A549 (cell line): ENCODE data around the gene PRKG1. TPM values are rescaled to one million over a fixed set of nuclear protein-coding genes. Genes with fewer than 3 reads are reported as not detected.

ENCODE experiments used
- ATAC-seq, 2 experiments: fragments of 200-7000 bp in 1 of 2; fragments of >200 bp in 1 of 2; cut with Nextera tagmentation in 1 of 2; cut with Tn5 transposase in 1 of 2; 3 replicates each; pipeline versions ENCODE4 v1.8.0 to v1.9.1; 2018 to 2020; ENCODE audit warnings: mild to moderate bottlenecking in 1 of 2, moderate library complexity in 1 of 2
- CTCF ChIA-PET: fragments of 300-600 bp; sonication (Branson Sonifier 250); formaldehyde crosslinking; extraction: SDS; loops from one replicate; lab custom pipeline; 2021; ENCODE audit warnings: antibody characterized with exemption, inconsistent platforms; lab: Yijun Ruan, JAX
- POLR2A ChIA-PET: fragments of 350-600 bp; formaldehyde crosslinking; extraction: SDS; loops from one replicate; lab custom pipeline; 2021; ENCODE audit warnings: antibody characterized with exemption, inconsistent platforms; lab: Yijun Ruan, JAX
- DNase-seq, 2 experiments: peaks; one replicate each; pipeline versions ENCODE4 v3.0.0 to v3.0.0-alpha.2; 2011 to 2016; ENCODE audit warnings: low read depth in 1 of 2, low spot score in 1 of 2
- FAIRE-seq: peaks from 2 replicates; lab custom pipeline; 2011; peaks lifted over from hg19 to GRCh38; lab: Jason Lieb, UNC
- H3K27ac ChIP-seq, 2 experiments: fragments of >200 bp; sonication (Bioruptor Twin); formaldehyde crosslinking; 3 replicates each; pipeline ENCODE4 v1.5.1; 2016 to 2017
- H3K4me1 ChIP-seq: fragments of >200 bp; sonication (Bioruptor Twin); formaldehyde crosslinking; 3 replicates; pipeline ENCODE4 v1.6.1; 2016
- H3K4me2 ChIP-seq: fragments of >200 bp; sonication (Bioruptor Twin); formaldehyde crosslinking; 3 replicates; pipeline ENCODE4 v1.6.1; 2016
- H3K4me3 ChIP-seq: fragments of >200 bp; sonication (Bioruptor Twin); formaldehyde crosslinking; 3 replicates; pipeline ENCODE4 v1.5.1; 2016
- H3K9me3 ChIP-seq: fragments of >200 bp; sonication (Bioruptor Twin); formaldehyde crosslinking; 3 replicates; pipeline ENCODE4 v1.6.1; 2016
- BHLHE40 ChIP-seq: IDR thresholded peaks from 2 replicates; pipeline ENCODE4 v1.6.1; 2012; ENCODE audit warnings: low read depth, low read length, inconsistent platforms
- CHD2 ChIP-seq: fragments of 150-350 bp; IDR thresholded peaks from 2 replicates; pipeline ENCODE4 v1.6.1; 2014; ENCODE audit warnings: low read length; ENCODE audit not compliant: partially characterized antibody
- ESRRA ChIP-seq: fragments of 150-350 bp; IDR thresholded peaks from 2 replicates; pipeline ENCODE4 v1.6.1; 2014; ENCODE audit warnings: mild to moderate bottlenecking, low read length, borderline replicate concordance
- FOSB ChIP-seq: fragments of 250-450 bp; sonication (Bioruptor Pico); IDR thresholded peaks from 2 replicates; pipeline ENCODE4 v1.5.0; 2020; ENCODE audit warnings: mild to moderate bottlenecking, moderate library complexity
- FOXS1 ChIP-seq: fragments of 250-450 bp; sonication (Bioruptor Pico); IDR thresholded peaks from 2 replicates; pipeline ENCODE4 v1.5.0; 2020; ENCODE audit warnings: mild to moderate bottlenecking, moderate library complexity
- HDAC2 ChIP-seq: fragments of 200-600 bp; sonication (generic); IDR thresholded peaks from 2 replicates; pipeline ENCODE4 v1.6.1; 2016
- HOXA7 ChIP-seq: fragments of 250-450 bp; sonication (Bioruptor Pico); IDR thresholded peaks from 2 replicates; pipeline ENCODE4 v1.5.0; 2020; ENCODE audit warnings: mild to moderate bottlenecking, moderate library complexity
- HOXB13 ChIP-seq: fragments of 250-450 bp; sonication (Bioruptor Pico); IDR thresholded peaks from 2 replicates; pipeline ENCODE4 v1.5.0; 2020; ENCODE audit warnings: low read depth, mild to moderate bottlenecking, moderate library complexity
- JUN ChIP-seq, 2 experiments: fragments of >200 bp; sonication (Bioruptor Twin); formaldehyde crosslinking; IDR thresholded peaks; 2 replicates in 1 of 2; 3 replicates in 1 of 2; pipeline ENCODE4 v1.6.1; 2016 to 2017
- JUNB ChIP-seq: fragments of >200 bp; sonication (Bioruptor Twin); formaldehyde crosslinking; IDR thresholded peaks from 2 replicates; pipeline ENCODE4 v1.6.1; 2016
- MAZ ChIP-seq: fragments of 150-350 bp; IDR thresholded peaks from 2 replicates; pipeline ENCODE4 v1.6.1; 2014; ENCODE audit warnings: antibody characterized with exemption, low read depth, low read length, borderline replicate concordance
- NFE2L2 ChIP-seq: fragments of 150-350 bp; conservative IDR thresholded peaks from 2 replicates; pipeline ENCODE4 v1.6.1; 2014; ENCODE audit warnings: low read length
- NR3C1 ChIP-seq: fragments of >200 bp; sonication (Bioruptor Twin); formaldehyde crosslinking; IDR thresholded peaks from 3 replicates; pipeline ENCODE4 v1.6.1; 2017
- PHF8 ChIP-seq: fragments of 200-600 bp; sonication (generic); IDR thresholded peaks from 2 replicates; pipeline ENCODE4 v1.6.1; 2016; ENCODE audit warnings: low read depth, mild to moderate bottlenecking, antibody characterized with exemption, moderate library complexity, borderline replicate concordance
- POLR2A ChIP-seq: IDR thresholded peaks from 2 replicates; pipeline ENCODE4 v1.6.1; 2012; ENCODE audit warnings: mild to moderate bottlenecking, low read length
- POLR2AphosphoS2 ChIP-seq: conservative IDR thresholded peaks from 2 replicates; pipeline ENCODE4 v1.6.1; 2012; ENCODE audit warnings: low read length, improper control_type of control experiment, inconsistent platforms
- RAD21 ChIP-seq, 2 experiments: fragments of >200 bp in 1 of 2; sonication (Bioruptor Twin) in 1 of 2; formaldehyde crosslinking in 1 of 2; IDR thresholded peaks in 1 of 2; conservative IDR thresholded peaks in 1 of 2; 2 replicates in 1 of 2; 3 replicates in 1 of 2; pipeline ENCODE4 v1.6.1; 2012 to 2018; ENCODE audit warnings: inconsistent platforms in 1 of 2
- RFX5 ChIP-seq: fragments of 450-650 bp; IDR thresholded peaks from 2 replicates; pipeline ENCODE4 v1.7.1; 2014; ENCODE audit warnings: antibody characterized with exemption, mild to moderate bottlenecking, moderate library complexity
- RNF2 ChIP-seq: fragments of 200-600 bp; sonication (generic); IDR thresholded peaks from 2 replicates; pipeline ENCODE4 v1.6.1; 2016; ENCODE audit warnings: low read depth, mild to moderate bottlenecking, antibody characterized with exemption, moderate library complexity, borderline replicate concordance
- SMC3 ChIP-seq: fragments of >200 bp; sonication (Bioruptor Twin); formaldehyde crosslinking; IDR thresholded peaks from 3 replicates; pipeline ENCODE4 v1.6.1; 2018; ENCODE audit warnings: inconsistent platforms
- TP53 ChIP-seq: fragments of 250-450 bp; sonication (Bioruptor Pico); IDR thresholded peaks from 2 replicates; pipeline ENCODE4 v1.5.0; 2021; ENCODE audit warnings: mild to moderate bottlenecking, moderate library complexity
- ZNF302 ChIP-seq: fragments of 250-450 bp; sonication (Bioruptor Pico); IDR thresholded peaks from 2 replicates; pipeline ENCODE4 v1.9.0; 2021; ENCODE audit warnings: inconsistent platforms, mild to moderate bottlenecking, moderate library complexity
- ZSCAN20 ChIP-seq: fragments of 250-450 bp; sonication (Bioruptor Pico); IDR thresholded peaks from 2 replicates; pipeline ENCODE4 v1.8.0; 2022; ENCODE audit warnings: mild to moderate bottlenecking, moderate library complexity
- WGBS: methylation state at CpG from one replicate; pipeline ENCODE4 v1.1.6; 2017; ENCODE audit errors: missing lambda C conversion rate; 5-methylcytosine and 5-hydroxymethylcytosine counted together
- polyA plus RNA-seq, 4 experiments: library from polyadenylated mRNA; depleted of rRNA in 3 of 4; stranded (reverse); fragments of >200 nt; fragmentation: RNase III in 1 of 4; extraction: RNeasy Plus Mini Kit Qiagen cat#74134 plus additional on column Dnase treatment in 1 of 4; gene quantifications; 2 replicates in 3 of 4; 3 replicates in 1 of 4; pipeline ENCODE4 v1.2.3, GENCODE V29; 2011 to 2017
- TF ChIP-seq, protein P1 (sequence below): fragments of 250-450 bp; sonication (Bioruptor Pico); IDR thresholded peaks from 2 replicates; pipeline ENCODE4 v1.5.0; 2021; ENCODE audit warnings: mild to moderate bottlenecking, moderate library complexity, borderline replicate concordance
- TF ChIP-seq, protein P2 (sequence below): fragments of 250-450 bp; sonication (Bioruptor Pico); IDR thresholded peaks from 2 replicates; pipeline ENCODE4 v1.5.0; 2020; ENCODE audit warnings: low read depth, mild to moderate bottlenecking, moderate library complexity

The PRKG1 gene
- polyA plus RNA-seq, 2 of the 4 experiments (the other 2 are of a cell fraction): not detected

DNA sequence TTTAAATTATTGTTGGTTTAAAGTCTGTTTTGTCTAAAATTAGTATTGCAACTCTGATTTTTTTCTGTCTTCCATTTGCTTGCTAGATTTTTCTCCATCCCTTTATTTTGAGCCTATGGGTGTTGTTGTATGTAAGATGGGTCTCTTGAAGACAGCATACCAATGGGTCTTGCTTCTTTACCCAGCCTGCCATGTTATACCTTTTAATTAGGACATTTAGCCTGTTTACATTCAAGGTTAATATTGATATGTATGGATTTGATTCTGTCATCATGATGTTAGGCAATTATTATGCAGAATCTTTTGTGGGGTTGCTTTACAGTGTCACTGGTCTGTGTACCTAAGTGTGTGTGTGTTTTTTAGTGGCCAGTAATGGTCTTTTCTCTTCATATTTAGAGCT is 906.5 kb downstream of the PRKG1 start:
- no peak for ATAC-seq
- no peak overlapping the region for H3K4me2 ChIP-seq
- H3K9me3 ChIP-seq: no peaks in the 10 kb centered on the region
- ChIA-PET POLR2A (no interaction called here), CTCF (no interaction called here)
- TF ChIP-seq, protein P1, sequence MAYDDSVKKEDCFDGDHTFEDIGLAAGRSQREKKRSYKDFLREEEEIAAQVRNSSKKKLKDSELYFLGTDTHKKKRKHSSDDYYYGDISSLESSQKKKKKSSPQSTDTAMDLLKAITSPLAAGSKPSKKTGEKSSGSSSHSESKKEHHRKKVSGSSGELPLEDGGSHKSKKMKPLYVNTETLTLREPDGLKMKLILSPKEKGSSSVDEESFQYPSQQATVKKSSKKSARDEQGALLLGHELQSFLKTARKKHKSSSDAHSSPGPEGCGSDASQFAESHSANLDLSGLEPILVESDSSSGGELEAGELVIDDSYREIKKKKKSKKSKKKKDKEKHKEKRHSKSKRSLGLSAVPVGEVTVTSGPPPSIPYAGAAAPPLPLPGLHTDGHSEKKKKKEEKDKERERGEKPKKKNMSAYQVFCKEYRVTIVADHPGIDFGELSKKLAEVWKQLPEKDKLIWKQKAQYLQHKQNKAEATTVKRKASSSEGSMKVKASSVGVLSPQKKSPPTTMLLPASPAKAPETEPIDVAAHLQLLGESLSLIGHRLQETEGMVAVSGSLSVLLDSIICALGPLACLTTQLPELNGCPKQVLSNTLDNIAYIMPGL (CRISPR knock-in tag): no peak
- TF ChIP-seq ZSCAN20 (CRISPR knock-in tag): no peak
- TF ChIP-seq TP53: no peak
- no peak for TF ChIP-seq HOXA7 (CRISPR knock-in tag)
- no peak for TF ChIP-seq BHLHE40
- no peak for TF ChIP-seq JUNB
- TF ChIP-seq, protein P2, sequence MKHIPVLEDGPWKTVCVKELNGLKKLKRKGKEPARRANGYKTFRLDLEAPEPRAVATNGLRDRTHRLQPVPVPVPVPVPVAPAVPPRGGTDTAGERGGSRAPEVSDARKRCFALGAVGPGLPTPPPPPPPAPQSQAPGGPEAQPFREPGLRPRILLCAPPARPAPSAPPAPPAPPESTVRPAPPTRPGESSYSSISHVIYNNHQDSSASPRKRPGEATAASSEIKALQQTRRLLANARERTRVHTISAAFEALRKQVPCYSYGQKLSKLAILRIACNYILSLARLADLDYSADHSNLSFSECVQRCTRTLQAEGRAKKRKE (CRISPR knock-in tag): no peak
- TF ChIP-seq NFE2L2: no peak
- TF ChIP-seq ESRRA: no peak
- no peak for TF ChIP-seq PHF8
- no peak for TF ChIP-seq HOXB13 (CRISPR knock-in tag)
- TF ChIP-seq NR3C1: no peak
- no peak for DNase-seq
- no peak overlapping the region for H3K27ac ChIP-seq
- no peak overlapping the region for H3K4me3 ChIP-seq
- no peak for FAIRE-seq
- H3K4me1 ChIP-seq: no peaks in the 10 kb centered on the region

DNA sequence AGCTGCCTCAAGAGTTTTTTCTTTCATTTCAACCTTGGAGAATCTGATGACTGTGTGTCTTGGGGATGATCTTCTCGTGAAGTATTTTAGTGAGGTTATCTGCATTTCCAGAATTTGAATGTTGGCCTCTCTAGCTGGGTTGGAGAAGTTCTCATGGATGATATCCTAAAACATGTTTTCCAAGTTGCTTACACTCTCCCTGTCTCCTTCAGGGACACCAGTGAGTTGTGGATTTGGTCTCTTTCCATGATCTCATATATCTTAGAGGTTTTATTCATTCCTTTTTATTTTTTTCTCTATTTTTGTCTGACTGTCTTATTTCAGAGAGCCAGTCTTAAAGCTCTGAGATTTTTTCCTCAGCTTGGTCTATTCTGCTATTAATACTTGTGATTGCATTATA is 907.4 kb downstream of the PRKG1 start:
- WGBS: 0% methylated on average over 1 of the region's 1 CpG
- TF ChIP-seq CHD2 (no peak), HDAC2 (no peak), RAD21 (conservative IDR thresholded peaks at IDR 0.05 in 1 of 2, IDR thresholded peaks at IDR 0.05 in 1 of 2) (no peak), POLR2AphosphoS2 (no peak), ZNF302 (CRISPR knock-in tag) (no peak), JUN (IDR thresholded peaks at IDR 0.05) (no peak), NR3C1 (no peak), RFX5 (no peak), FOSB (CRISPR knock-in tag) (no peak), ESRRA (no peak), JUNB (no peak), SMC3 (no peak), FOXS1 (CRISPR knock-in tag) (no peak), MAZ (no peak), RNF2 (no peak), POLR2A (no peak)
- TF ChIP-seq, protein P2 (CRISPR knock-in tag): no peak
- TF ChIP-seq, all 56 proteins: peak for 0
- no peaks in the 10 kb centered on the region for H3K9me3 ChIP-seq
- no peak overlapping the region for H3K4me2 ChIP-seq
- ATAC-seq: no peak
- no peak overlapping the region for H3K27ac ChIP-seq
- no peaks in the 10 kb centered on the region for H3K4me1 ChIP-seq
- CTCF ChIA-PET: interaction anchor here (1.0 kb wide), 1 partner anchor 22 kb away, joined by 3 read pairs; no protein-coding TSS in a partner anchor
- no peak for DNase-seq
- POLR2A ChIA-PET: no interaction called here
- FAIRE-seq: no peak
- no peak overlapping the region for H3K4me3 ChIP-seq
